ENCODE measurements around the gene IQCE. TPM values are rescaled to one million over a fixed set of nuclear protein-coding genes. Genes with fewer than 3 reads are reported as not detected.

Gene IQCE
- total RNA-seq, 1 donor from 2014 or later, result 22.2 TPM

- Histone ChIP-seq H3K36me3 (no peaks in the 10 kb centered on the region), H3K9me3 (no peaks in the 10 kb centered on the region), H3K4me1 (peaks cover 44% of the 10 kb centered on the region), H3K27ac (peak within 1 kb of the TSS; percentile 51), H3K4me3 (peak within 1 kb of the TSS; percentile 65), H3K27me3 (no peaks in the 10 kb centered on the region)
- TF ChIP-seq CTCF (IDR thresholded peaks at IDR 0.05), result no peak
- intact Hi-C loops (cut with DNase I), result no loop called here
- ATAC-seq (peak; percentile 81), DNase-seq (peak; percentile 94)
Measured at GRCh38 chr7:2519119-2519930, 39.5 kb upstream of the IQCE start, which contains the start of gene LFNG. Gene LFNG, plus strand, starts transcription at chr7:2519774. Its CDS starts 88 bp downstream, at chr7:2519862.

DNA sequence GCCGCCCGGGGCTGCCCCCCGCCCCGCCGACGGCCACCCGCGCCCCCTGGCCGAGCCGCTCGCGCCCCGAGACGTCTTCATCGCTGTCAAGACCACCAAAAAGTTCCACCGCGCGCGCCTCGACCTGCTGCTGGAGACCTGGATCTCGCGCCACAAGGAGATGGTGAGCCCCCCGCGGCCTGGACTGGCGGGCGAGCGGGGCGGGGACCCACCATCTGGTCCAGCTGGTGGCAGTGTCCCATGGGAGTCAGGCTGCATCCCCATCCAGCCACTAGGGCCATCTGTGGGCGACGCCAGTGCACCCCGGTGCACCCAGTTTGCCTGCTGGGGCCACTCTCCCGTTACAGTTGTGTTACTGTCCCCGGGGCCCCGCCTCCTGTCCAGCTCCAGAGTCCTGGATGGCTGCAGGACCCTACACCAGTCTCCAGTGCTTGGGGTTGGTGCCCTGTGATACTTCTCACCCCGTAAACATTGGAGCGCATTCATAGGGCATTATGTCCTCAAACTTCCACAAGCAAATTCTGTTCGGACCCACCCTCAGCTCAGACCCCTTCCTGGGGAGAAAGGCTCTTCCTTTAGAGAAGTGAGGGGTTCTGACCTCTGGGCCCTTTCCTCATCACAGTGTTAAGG lies 38.5 kb upstream of the IQCE start:
- peaks cover 3% of the 10 kb centered on the region for H3K36me3 ChIP-seq
- intact Hi-C loops (cut with DNase I), result no loop called here
- H3K9me3 ChIP-seq, result no peaks in the 10 kb centered on the region
- no peak for DNase-seq
- H3K4me1 ChIP-seq, result peaks cover 54% of the 10 kb centered on the region
- peak overlapping the region; percentile 65 for H3K4me3 ChIP-seq
- peak overlapping the region; percentile 47 for H3K27ac ChIP-seq
- H3K27me3 ChIP-seq, result no peaks in the 10 kb centered on the region
- no peak for ATAC-seq
- no peak for TF ChIP-seq CTCF (IDR thresholded peaks at IDR 0.05)

DNA sequence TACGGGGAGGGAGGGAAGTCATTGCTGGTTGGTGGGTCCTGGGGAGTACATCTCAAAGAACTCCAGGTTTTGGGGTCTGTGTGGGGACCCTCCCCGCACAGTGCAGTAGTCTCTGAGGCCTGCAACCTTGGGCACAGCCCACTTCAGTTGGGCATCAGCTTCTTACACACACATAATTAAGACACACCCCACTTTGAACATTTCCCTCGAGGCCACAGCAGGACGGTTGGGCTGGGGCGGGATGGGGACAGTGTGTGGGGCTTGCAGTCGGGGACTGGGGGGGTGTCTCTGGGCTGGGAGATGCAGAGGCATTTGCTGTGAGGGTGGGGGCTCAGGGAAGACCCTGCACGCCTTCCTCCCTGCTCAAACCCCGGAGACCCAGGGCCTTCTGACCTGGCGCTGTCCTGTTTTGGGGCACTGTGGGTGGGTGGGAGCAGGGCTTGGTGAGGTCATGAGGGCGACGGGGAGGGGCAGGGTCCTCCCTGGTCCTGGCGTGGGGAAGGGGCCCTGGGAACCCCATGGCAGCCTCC lies 38.0 kb upstream of the IQCE start:
- Histone ChIP-seq H3K36me3 (peaks cover 8% of the 10 kb centered on the region), H3K9me3 (no peaks in the 10 kb centered on the region), H3K4me3 (peak overlapping the region; percentile 65), H3K4me1 (peaks cover 59% of the 10 kb centered on the region), H3K27ac (no peak overlapping the region), H3K27me3 (no peaks in the 10 kb centered on the region)
- DNase-seq (no peak), ATAC-seq (no peak)
- intact Hi-C loops (cut with DNase I), result no loop called here
- no peak for TF ChIP-seq CTCF (IDR thresholded peaks at IDR 0.05)

GRCh38 chr7:2521341-2521745 lies 37.4 kb upstream of the IQCE start:
- H3K4me1 ChIP-seq, result peaks cover 64% of the 10 kb centered on the region
- peak overlapping the region; percentile 65 for H3K4me3 ChIP-seq
- ATAC-seq, result no peak
- H3K27me3 ChIP-seq, result no peaks in the 10 kb centered on the region
- no peak for TF ChIP-seq CTCF (IDR thresholded peaks at IDR 0.05)
- peaks cover 13% of the 10 kb centered on the region for H3K36me3 ChIP-seq
- DNase-seq, result no peak
- H3K9me3 ChIP-seq, result no peaks in the 10 kb centered on the region
- intact Hi-C loops (cut with DNase I), result no loop called here
- H3K27ac ChIP-seq, result no peak overlapping the region

GRCh38 chr7:2521952-2522591 lies 36.7 kb upstream of the IQCE start:
- DNase-seq (no peak), ATAC-seq (peak; percentile 5)
- Histone ChIP-seq H3K9me3 (no peaks in the 10 kb centered on the region), H3K36me3 (peaks cover 20% of the 10 kb centered on the region), H3K27me3 (no peaks in the 10 kb centered on the region), H3K4me3 (peak overlapping the region; percentile 65), H3K4me1 (peaks cover 72% of the 10 kb centered on the region), H3K27ac (peak overlapping the region; percentile 87)
- intact Hi-C loops (cut with DNase I), result no loop called here
- TF ChIP-seq CTCF (IDR thresholded peaks at IDR 0.05), result no peak
